ENCODE measurements around the gene SERPINI1.
A peak's percentile ranks its signal among the peaks of the same experiment; 100 is the strongest.

Gene SERPINI1, protein sequence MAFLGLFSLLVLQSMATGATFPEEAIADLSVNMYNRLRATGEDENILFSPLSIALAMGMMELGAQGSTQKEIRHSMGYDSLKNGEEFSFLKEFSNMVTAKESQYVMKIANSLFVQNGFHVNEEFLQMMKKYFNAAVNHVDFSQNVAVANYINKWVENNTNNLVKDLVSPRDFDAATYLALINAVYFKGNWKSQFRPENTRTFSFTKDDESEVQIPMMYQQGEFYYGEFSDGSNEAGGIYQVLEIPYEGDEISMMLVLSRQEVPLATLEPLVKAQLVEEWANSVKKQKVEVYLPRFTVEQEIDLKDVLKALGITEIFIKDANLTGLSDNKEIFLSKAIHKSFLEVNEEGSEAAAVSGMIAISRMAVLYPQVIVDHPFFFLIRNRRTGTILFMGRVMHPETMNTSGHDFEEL

GRCh38 chr3:167735233-167736138 is at the start of gene SERPINI1:
SERPINI1 (plus strand) TSS chr3:167735721; CDS start chr3:167789129, 53,408 bp downstream.
- peak within 1 kb of the TSS; percentile 54 to 99 (median 77) for H3K4me3 ChIP-seq
- peak within 1 kb of the TSS; percentile 45 to 97 (median 90) for H3K27ac ChIP-seq

GRCh38 chr3:167691366-167691765 is 44.2 kb upstream of the SERPINI1 start:
- H3K27ac ChIP-seq, result no peak overlapping the region
- no peak overlapping the region for H3K4me3 ChIP-seq

- H3K4me3 ChIP-seq, result no peak overlapping the region
- no peak overlapping the region for H3K27ac ChIP-seq
Measured at GRCh38 chr3:167694121-167694520, 41.4 kb upstream of the SERPINI1 start.

DNA sequence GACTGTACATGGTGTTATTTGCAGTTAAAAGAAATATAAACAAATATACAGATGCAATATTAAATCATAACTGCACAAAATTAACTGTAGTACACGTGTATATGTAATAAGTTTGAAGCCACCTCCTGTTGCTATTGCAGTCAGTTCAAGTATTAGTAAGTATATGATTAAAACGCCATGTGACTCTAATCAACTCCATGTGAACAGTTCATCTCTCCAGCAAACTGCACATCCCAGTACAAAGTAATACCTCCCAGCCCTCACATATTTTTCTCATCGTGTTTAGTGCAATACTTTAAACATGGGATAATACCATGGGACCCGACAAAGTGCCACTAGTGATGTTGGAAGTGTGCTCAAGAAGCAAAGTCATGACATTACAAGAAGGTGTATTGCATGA is 35.5 kb upstream of the SERPINI1 start:
- Histone ChIP-seq H3K27ac (no peak overlapping the region), H3K4me3 (no peak overlapping the region)

DNA sequence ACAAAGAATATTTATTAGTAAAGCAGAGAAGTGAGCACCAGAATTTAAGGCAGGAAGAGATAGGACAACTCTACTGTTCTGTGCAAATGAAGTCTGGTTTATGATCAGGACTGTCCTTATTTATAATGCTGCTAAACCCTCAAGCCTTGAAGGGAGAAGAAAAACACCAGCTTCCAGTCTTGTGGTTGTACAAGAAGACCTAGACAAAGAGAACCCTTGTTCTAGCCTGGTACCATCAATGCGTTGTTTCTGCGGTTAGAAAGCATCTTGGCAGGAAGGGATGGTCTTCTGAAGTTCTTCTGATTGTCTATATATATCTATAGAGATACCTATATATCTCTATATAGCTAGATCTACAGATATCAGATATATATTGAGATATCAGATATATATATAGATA is 34.6 kb upstream of the SERPINI1 start:
- Histone ChIP-seq H3K4me3 (no peak overlapping the region), H3K27ac (no peak overlapping the region)

DNA sequence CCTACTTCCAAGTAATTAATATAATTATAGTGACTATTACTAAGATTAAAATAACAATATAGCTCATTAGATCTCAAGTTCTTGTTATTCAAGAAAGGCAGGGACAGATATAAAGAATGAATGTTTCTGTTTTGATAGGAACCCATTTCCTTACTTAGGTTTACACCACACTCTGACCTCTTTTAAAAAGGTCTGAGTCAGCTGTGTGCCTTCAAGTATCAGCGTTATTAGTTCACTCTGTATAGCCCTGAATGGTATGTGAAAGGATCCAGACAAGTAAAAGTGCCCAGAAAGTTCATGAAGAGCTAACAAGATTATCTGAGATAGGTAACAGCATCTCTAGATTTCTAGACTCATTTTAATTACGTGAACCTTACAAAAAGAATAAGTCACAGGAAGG is 29.7 kb upstream of the SERPINI1 start:
- H3K27ac ChIP-seq, result no peak overlapping the region

DNA sequence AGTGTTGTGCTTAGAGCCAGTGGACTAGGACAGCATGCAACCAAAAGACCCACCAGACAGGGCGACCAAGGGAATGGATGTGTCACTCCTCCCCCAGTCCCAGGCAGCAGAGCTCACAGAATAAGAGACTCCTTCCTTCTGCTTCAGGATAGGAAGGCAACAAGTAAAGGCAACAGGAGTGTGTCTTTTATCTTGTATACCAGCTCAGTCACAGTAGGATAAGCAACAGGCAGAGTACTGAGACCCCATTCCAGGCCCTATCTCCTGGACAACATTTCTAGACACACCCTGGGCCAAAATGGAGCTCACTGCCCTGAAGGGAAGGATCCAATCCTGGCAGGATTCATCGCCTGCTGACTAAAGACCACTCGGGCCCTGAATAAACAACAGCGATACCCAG is 25.8 kb upstream of the SERPINI1 start:
- Histone ChIP-seq H3K27ac (no peak overlapping the region), H3K4me3 (no peak overlapping the region)

More for the DNA sequence above, 29.7 kb upstream of the SERPINI1 start:
- H3K4me3 ChIP-seq, result no peak overlapping the region

GRCh38 chr3:167710552-167710951 is 25.0 kb upstream of the SERPINI1 start:
- Histone ChIP-seq H3K4me3 (no peak overlapping the region), H3K27ac (no peak overlapping the region)

- H3K27ac ChIP-seq, result no peak overlapping the region
- no peak overlapping the region for H3K4me3 ChIP-seq
Measured at GRCh38 chr3:167711439-167711838, 24.1 kb upstream of the SERPINI1 start.

GRCh38 chr3:167712445-167712844 is 23.1 kb upstream of the SERPINI1 start:
- Histone ChIP-seq H3K27ac (no peak overlapping the region), H3K4me3 (no peak overlapping the region)

GRCh38 chr3:167714871-167715270 is 20.6 kb upstream of the SERPINI1 start:
- Histone ChIP-seq H3K4me3 (no peak overlapping the region), H3K27ac (no peak overlapping the region)

- H3K27ac ChIP-seq, result no peak overlapping the region
- no peak overlapping the region for H3K4me3 ChIP-seq
Measured at GRCh38 chr3:167716920-167717319, 18.6 kb upstream of the SERPINI1 start.

- Histone ChIP-seq H3K27ac (no peak overlapping the region), H3K4me3 (no peak overlapping the region)
Measured at GRCh38 chr3:167718582-167718981, 16.9 kb upstream of the SERPINI1 start.

GRCh38 chr3:167723025-167723512 is 12.5 kb upstream of the SERPINI1 start:
- no peak overlapping the region for H3K27ac ChIP-seq
- no peak overlapping the region for H3K4me3 ChIP-seq

GRCh38 chr3:167723872-167724271 is 11.6 kb upstream of the SERPINI1 start:
- Histone ChIP-seq H3K4me3 (no peak overlapping the region), H3K27ac (no peak overlapping the region)

DNA sequence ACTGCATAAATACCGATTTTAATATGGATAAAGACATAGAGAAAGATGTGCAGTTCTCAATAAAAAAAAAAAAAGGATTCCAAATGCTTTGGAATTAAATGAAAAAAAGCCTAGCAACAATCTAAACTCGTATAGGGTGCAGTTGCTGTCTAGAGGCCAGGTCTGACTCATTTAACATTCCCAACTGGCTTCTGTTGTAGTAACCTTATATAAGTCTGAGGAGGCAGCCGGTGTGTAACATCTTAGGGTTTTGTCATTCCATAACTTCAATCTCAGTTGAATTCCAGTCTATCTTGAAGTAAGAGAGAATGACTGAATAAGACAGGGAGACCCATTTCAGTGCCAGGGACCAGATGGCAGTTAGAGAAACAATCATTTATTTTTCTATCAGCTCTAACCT is 7.3 kb upstream of the SERPINI1 start:
- H3K4me3 ChIP-seq, result no peak overlapping the region
- no peak overlapping the region for H3K27ac ChIP-seq

- Histone ChIP-seq H3K4me3 (no peak overlapping the region), H3K27ac (no peak overlapping the region)
Measured at GRCh38 chr3:167728632-167729323, 6.7 kb upstream of the SERPINI1 start.

GRCh38 chr3:167729591-167729990 is 5.9 kb upstream of the SERPINI1 start:
- H3K4me3 ChIP-seq, result no peak overlapping the region
- H3K27ac ChIP-seq, result no peak overlapping the region

DNA sequence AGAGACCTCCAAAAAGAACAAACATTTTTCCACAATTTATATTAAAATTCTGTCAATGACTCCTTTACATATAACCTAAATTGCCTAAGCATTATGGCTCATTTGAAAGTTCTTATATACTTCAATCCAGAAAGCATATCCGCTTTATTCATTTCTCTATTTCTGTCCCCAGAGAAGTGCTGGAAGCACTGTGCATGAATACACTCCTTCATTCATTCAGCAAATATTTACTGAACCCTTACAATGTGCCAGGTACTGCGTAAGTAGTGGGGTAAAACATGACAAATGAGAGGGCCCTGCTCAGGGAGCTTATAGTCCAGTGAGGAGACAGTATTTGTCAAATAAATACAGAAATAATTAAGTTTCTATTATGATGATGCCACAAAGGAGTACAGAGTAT is 4.1 kb upstream of the SERPINI1 start:
- H3K4me3 ChIP-seq, result no peak overlapping the region
- H3K27ac ChIP-seq, result no peak overlapping the region
